ENCODE results near the gene PRKAB2. TPM values are rescaled to one million over a fixed set of nuclear protein-coding genes. Genes with fewer than 3 reads are reported as not detected.

Gene PRKAB2
- total and polyA plus RNA-seq, 9 of the 15 experiments (the other 6 are each of a cell fraction or from before 2014, with no cell fraction given): 2.3 to 20.8 (median 7.9) TPM

- TF ChIP-seq PRDM10 (IDR thresholded peaks at IDR 0.05; ENCODE audit: partially characterized antibody) (peak; percentile 99), HMG20A (CRISPR knock-in tag; conservative IDR thresholded peaks at IDR 0.05) (no peak), BACH1 (tag; IDR thresholded peaks at IDR 0.05) (0 out of 2 replicates have a peak, but pooled peaks have one; percentile 36), NCOR1 (IDR thresholded peaks at IDR 0.05) (no peak), C11orf30 (IDR thresholded peaks at IDR 0.05; ENCODE audit: low read depth) (peak; percentile 73), IRF1 (CRISPR knock-in tag; IDR thresholded peaks at IDR 0.05; ENCODE audit: borderline replicate concordance) (no peak), ZNF175 (CRISPR knock-in tag; IDR thresholded peaks at IDR 0.05; ENCODE audit: low read depth) (no peak), RBFOX2 (IDR thresholded peaks at IDR 0.05; ENCODE audit: low read depth, low read length) (peak; percentile 28; the same call in 1 of the 2 replicates), VEZF1 (CRISPR knock-in tag; IDR thresholded peaks at IDR 0.05) (peak; percentile 29; the same call in 1 of the 2 replicates), KHSRP (IDR thresholded peaks at IDR 0.05) (no peak), MAFG (tag; conservative IDR thresholded peaks at IDR 0.05) (peak; percentile 50), JUND (IDR thresholded peaks at IDR 0.05; ENCODE audit: borderline replicate concordance, low read depth, low read length) (no peak), JUND (tag; IDR thresholded peaks at IDR 0.05; ENCODE audit: borderline replicate concordance, low read depth, low read length) (0 out of 3 replicates have a peak, but pooled peaks have one; percentile 22), TCF7L2 (IDR thresholded peaks at IDR 0.05; ENCODE audit: low read depth, low read length) (peak; percentile 48; the same call in 1 of the 2 replicates), ZBTB17 (CRISPR knock-in tag; IDR thresholded peaks at IDR 0.05) (no peak), PHF20 (IDR thresholded peaks at IDR 0.05; ENCODE audit: partially characterized antibody) (no peak), NFE2 (IDR thresholded peaks at IDR 0.05; ENCODE audit: low read depth) (peak; percentile 25)
Measured at GRCh38 chr1:147169840-147170674, 2.2 kb downstream of the PRKAB2 start (continued).
